Activated CD4-positive, alpha-beta T cell treated with anti-CD3 and anti-CD28 coated beads, Interleukin-2, amount 50 U/mL, for 24 hours (primary cell): Measurements from ENCODE around the gene HOXC4.
"Not testable (repeated sequence)": the region's sequence is repeated elsewhere in the genome, so short reads cannot be mapped to it uniquely, and the experiment has no call there.

Experiments used
- DNase-seq, 2 donors: peaks; one replicate each; pipeline ENCODE4 v3.0.0-alpha.2; 2020; ENCODE audit warnings: low read depth in 1 of 2, low spot score in 1 of 2

Gene HOXC4

DNA sequence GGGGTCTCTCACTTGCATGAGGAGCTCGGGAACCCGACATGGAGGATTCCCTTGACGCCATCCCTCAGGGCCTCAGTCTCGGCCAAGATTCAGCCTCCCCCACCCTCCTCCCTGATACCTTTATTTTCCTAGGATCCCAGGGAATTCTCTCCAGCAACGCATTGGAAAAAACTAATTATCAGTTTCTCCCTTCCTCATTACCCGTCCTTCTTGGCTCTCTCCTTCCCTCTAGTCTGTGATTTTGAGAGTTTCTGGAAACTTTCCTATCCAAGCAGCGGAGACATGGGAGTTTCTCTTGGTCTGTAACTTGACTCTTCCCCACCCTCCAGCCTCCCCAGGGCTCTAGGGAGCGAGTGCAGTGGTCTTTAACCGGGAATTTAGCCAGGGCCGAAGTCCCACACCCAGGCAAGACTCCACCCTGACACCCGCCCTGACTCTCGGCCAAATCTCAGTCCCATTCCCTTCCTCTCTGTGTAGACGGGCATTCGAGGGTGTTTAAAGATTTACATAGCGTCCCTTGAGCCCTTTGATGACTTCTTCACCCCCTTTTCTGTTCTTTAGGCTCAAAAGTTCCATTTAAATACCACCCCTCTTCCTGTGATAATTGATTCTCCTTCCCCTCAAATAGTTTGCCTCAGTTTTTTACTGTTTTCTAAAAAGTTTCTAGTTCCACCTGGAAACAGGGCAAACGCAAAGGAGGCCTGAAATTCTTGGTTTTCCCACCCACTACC is 14.1 kb upstream of the HOXC4 start:
- no peak for DNase-seq

- DNase-seq = no peak
Measured at GRCh38 chr12:54040148-54040494, 13.5 kb upstream of the HOXC4 start.

GRCh38 chr12:54040648-54041047 is 13.0 kb upstream of the HOXC4 start:
- DNase-seq = no peak

DNA sequence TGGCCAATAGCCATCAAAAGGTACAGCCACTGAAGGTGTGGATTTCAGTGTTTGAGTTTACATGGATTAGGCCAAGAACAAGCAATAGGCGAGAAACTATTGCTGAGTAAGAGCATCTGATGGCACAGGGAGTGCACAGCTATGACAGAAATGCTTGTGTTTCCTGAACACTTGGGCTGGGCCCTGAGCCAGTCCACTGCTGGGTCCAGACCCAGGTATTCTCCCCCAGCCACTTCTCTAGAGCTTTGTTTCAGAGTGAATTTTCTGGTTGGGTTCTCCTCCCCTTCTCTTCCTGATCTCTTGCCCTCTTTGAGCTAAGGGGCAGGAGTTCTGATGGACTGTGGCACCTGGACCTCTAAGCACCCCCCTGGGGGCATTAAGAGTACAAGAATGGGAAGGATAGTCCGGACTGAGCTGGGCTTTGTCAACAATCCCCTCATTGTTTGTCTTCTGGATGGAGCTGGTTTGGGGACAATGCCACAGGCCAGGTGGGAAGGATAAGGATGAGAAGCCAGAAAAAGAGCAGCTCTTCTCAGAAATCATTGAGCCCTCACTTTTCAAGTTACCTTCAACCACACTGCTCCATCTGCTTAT is 12.4 kb upstream of the HOXC4 start:
- no peak for DNase-seq

DNA sequence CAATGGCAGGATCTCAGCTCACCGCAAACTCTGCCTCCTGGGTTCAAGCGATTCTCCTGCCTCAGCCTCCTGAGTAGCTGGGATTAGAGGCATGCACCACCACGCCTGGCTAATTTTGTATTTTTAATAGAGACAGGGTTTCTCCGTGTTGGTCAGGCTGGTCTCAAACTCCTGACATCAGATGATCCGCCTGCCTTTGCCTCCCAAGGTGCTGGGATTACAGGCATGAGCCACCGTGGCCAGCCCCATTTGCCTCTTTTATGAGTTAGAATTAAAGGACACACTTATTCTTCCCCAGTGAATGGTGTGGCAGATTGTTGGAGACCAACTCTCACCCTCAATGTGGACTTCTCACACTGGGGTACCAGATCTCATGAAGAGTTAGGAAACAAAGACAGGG is 11.6 kb upstream of the HOXC4 start:
- not testable (repeated sequence) for DNase-seq

DNA sequence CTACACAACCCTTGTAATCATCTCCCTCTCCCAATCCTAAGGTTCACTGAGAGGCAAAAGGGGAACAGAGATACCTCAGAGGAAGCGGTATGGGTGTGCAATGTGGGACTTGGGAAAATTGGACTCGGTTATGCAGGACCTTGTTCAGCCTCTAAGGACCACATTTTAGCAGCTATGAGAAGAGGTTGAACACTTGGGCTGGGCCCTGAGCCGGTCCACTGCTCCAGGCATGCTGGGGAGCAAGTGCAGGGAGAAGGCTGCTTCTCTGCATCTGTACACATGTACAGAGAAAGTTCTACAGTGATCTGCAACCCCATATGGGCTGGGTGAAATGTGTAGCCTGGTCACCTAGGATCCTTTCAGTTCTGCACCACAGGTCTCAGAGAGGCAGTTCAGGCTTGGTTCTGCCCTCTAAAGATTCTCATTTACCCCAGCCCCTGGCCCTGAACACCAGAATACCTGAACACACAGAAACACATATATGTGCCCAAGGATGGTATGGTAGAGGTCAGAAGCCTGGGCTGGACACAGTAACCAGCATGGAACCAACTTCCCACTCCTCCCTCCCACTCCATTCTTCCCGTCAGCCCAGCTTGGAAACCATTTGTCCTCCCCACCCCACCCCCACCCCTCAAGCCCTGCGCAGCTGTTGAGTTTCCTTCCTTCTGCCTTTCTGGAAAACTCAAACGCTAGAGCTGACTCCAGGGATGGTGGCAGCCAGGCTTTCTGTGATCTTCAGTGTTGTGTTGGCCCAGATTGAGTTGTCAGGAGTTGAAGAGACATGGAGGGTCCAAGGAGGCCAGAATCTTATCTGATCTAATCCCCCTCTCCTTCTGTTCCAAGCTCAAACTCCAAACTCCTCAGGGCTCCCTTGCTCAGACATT is 10.4 kb upstream of the HOXC4 start:
- no peak for DNase-seq

DNA sequence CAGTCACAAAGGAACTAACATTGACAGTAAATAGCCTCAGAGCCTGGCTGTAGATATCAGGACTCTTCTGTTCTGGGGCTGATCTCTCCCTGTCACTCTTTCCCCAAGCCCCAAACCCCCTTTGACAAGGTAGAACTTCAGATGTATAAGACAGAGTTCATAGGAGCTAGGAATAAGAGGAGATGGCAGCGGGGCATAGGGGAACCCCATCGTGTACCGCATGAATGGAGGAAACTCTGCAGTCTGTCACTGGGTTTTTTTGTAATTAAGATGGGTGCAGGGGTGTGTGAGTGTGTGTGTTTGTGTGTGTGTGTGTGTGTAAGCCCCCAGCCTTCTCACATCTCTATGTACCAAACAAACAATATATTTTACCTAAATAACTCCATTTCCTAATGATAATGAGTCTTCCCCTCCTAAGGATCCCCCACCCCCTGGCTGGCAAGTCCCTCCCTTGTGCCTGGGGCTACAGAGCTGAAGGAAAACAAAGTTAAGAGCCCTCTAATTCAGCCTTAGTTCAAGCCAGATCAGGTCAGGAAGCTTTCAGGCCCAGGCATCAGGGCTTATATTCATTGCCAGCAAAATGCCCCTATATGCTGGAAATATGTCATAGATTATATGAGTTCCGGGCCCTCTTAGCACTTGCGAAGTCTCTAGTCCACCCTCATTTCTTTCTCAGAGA is 9.1 kb upstream of the HOXC4 start:
- no peak for DNase-seq

DNA sequence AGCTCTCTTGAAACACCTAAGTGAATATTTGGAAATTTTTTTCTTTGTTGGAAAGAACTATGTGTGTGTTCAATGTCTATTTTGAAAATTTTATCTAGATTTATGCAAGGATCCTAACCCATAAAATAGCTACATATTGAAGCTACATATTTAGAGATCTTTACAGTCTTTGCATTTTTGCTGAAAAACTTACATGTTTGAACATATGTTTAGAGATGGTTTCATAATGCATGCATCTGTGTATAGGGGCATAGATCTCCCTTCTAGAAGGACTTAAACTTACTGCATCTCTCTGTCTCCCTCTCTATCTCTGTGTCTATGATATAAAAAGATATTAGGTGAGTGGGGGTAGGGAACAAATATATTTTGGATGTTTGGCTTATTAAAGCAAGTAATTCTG is 8.2 kb upstream of the HOXC4 start:
- no peak for DNase-seq

- no peak for DNase-seq
Measured at GRCh38 chr12:54045868-54046521, 7.6 kb upstream of the HOXC4 start.

- DNase-seq = no peak
Measured at GRCh38 chr12:54046809-54047159, 6.9 kb upstream of the HOXC4 start.

GRCh38 chr12:54047160-54047963 is 6.3 kb upstream of the HOXC4 start:
- no peak for DNase-seq

DNA sequence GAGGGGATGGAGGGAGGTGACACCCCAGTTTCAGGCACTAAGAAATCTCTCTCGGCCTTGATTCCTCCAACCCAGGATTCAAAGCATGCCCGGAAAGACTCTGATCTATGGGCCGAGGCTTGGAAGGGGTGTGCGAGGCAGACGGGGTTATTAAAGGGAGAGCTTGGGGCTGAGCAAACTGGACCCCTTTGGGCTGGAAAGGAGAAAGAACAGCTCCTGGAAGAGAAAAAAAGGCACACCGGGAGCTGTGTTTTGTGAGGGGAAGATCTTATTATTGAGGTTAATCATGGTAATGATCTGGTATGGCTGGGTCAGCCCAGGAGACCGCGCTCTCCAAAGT is 5.7 kb upstream of the HOXC4 start:
- DNase-seq = no peak

DNA sequence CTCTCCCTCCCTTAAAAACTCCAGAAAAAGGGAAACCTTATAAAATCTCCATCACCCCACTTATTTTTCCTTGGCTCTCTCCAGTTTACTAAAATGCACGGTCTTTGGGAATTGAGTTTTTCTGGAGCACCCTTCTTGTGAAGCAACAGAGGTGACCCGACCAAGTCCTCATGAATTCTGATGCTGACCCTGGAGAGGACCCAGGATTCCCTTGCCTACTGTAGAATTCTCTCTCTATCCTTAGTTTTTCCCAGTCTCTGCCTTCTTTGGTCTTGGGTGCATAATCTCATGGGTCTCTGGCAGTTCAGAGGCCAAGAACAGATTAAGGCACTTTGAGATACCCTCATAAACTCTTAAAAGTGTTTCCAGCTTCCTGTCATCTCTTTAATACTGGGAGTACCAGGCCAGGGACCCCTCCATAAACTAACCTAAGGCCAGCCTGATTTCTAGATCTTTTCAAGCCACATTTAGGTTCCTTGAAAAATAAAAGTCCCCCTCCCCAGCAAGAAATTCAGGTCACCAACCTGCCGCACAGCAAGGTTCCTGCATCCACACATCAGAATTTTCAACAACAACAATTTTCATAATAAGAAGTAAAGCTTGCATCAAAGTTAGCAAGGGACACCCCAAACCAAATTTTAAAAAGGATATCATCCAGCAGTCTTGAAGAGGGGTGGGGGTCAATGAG is 5.1 kb upstream of the HOXC4 start:
- DNase-seq = no peak

DNA sequence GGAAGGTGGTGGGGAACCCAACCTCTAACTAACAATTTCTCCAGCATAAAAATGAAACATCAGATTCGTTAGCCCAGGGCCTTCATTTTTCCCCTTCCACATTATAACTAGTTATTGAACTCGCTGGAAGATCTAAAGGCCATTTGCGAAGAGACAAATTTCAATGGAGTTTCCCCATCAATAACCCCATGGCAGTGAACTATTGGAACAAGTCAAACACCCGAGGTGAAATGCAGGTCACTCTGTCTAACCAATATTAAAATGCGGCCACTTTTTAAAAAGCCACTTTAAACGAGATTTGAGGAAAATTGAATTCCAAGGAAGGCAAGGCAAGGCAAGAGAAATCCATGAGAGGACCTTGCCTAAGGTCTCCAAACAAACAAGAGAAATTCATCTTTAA is 4.5 kb upstream of the HOXC4 start:
- no peak for DNase-seq

DNA sequence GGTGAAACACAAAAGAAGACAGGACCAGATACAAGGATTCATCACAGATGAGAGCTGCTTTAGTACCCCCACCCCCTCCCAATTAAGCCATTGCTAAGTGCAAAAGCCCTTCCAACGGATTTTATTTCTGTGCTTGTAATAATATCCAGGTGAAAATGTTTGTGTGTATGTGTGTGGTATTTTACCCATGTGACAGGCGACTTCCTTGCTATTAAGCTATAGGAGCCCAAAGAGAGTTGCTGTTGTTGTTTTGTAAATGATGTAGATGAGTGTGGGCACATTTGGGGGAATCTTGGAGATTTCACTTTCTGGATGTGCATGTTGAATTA is 3.2 kb upstream of the HOXC4 start:
- DNase-seq = no peak

DNA sequence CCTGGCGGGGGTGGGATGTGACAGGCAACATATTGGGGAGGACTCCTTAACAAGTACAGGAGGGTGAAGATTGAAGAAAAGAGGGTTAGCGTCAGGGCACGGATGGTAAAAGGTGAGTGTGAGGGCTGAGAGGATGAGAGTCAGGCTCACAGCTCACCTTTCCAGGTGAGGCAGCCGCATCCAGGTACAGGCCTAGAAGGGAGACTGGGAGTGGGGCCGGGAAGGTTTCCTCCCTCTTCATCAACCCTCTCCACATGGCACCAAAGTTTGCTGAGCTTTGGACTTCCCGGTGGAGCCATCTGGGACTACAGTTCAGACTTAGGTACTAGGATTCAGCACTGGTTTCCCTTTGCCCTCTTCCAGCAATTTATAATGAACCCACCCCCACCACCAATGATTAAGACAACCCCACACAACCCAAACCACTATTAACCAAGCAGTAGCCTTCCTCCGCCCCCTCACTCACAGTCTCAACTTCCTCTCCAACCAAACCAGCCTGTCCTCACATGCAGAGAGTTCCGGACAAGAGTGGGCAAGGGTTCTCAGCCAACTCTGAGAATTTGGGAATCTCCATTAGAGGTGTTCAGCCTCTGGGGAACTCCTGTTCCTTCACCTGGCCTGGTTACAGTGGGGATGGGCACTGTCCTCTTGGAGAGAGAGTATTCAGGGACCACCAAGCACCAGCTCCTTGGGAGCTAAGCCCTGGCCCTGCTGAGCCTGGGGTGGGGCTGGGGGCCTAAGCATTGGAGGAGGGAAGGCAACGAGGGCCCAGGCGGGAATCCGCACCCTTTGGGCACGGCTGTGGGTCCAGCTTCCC is 2.4 kb upstream of the HOXC4 start:
- DNase-seq = no peak

DNA sequence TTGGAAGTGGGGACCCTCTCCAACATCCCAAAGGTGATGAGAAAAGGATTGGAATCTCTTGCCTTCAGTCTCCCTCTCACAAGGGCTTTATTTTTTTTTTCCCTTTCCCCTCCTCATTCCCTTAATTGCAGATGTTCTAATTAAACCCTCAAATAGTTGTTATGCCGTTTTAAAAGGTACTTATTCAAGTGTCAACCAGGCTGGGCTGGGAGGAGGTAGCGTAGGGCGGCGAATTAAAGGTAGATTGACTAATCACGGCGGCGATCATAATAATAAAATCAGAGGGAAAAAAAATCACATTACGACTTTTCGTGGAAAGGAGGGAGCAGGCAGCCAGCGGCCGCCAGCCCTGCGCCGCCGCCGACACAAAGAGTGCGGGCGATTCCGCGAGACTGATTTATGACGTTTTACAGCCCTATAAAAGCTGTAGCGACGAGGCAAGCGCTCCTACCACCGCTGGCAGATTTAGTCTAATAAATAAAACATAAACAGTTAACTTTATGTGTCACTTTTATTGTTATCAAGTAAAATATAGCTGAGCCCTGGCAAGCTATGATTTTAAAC is 1.7 kb upstream of the HOXC4 start:
- DNase-seq = no peak

DNA sequence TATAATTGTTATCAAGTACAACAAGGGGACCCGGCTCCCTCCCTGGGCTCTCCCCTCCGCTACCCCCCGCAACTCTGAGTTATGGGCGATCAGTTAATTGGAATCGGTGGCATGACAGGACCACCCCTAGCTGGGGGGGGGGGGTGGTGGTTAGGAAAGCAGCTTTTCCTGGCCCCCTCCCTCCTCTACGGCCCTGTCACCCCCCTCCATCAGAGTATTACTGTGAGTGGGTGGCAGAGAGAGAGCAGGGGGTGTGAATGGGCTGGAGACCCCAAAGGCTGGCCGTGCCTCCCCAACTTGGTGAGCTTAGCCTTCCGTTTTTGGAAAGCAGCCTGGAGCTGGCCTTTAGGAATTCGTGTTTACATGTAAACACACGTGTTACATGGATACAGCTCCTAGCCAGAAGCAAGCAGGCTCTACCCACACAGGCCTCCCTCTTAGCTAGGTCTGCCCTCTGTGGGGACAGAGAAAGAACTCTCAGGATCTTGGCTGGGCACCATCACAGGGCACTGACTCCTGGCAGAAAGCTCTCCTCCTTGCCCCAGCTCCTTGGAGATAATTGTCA is 1.1 kb upstream of the HOXC4 start:
- DNase-seq = no peak
